Suprapubic skin (tissue), 4 donors: ENCODE measurements around the gene ARFGEF3. TPM values are rescaled to one million over a fixed set of nuclear protein-coding genes. Genes with fewer than 3 reads are reported as not detected.
A peak's percentile ranks its signal among the peaks of the same experiment; 100 is the strongest.

ENCODE experiments used
- DNase-seq, 2 donors: peaks; one replicate each; pipeline ENCODE4 v3.0.0-alpha.2; 2019; ENCODE audit warnings: low spot score in 2 of 2
- H3K27ac ChIP-seq: fragments of 200-600 bp; sonication (generic); one replicate; pipeline ENCODE4 v1.5.1; 2019
- H3K27me3 ChIP-seq: fragments of 200-600 bp; sonication (generic); one replicate; pipeline ENCODE4 v1.5.1; 2019
- H3K36me3 ChIP-seq: fragments of 200-600 bp; sonication (generic); one replicate; pipeline ENCODE4 v1.5.1; 2019
- H3K4me1 ChIP-seq: fragments of 200-600 bp; sonication (generic); one replicate; pipeline ENCODE4 v1.5.1; 2019
- H3K4me3 ChIP-seq: fragments of 200-600 bp; sonication (generic); one replicate; pipeline ENCODE4 v1.5.1; 2019; ENCODE audit warnings: mild to moderate bottlenecking
- H3K9me3 ChIP-seq: fragments of 200-600 bp; sonication (generic); one replicate; pipeline ENCODE4 v1.5.1; 2019
- EP300 ChIP-seq: sonication (generic); formaldehyde crosslinking; IDR thresholded peaks from one replicate; pipeline ENCODE4 v1.6.1; 2017; ENCODE audit warnings: antibody characterized with exemption
- POLR2A ChIP-seq, 2 donors: fragments of 450-650 bp; IDR thresholded peaks; one replicate each; pipeline ENCODE4 v1.6.1; 2017; ENCODE audit warnings: antibody characterized with exemption in 2 of 2, mild to moderate bottlenecking in 2 of 2, moderate library complexity in 2 of 2
- POLR2AphosphoS5 ChIP-seq, 3 donors: sonication (generic); formaldehyde crosslinking; IDR thresholded peaks; one replicate each; pipeline ENCODE4 v1.6.1; 2017; ENCODE audit warnings: antibody characterized with exemption in 3 of 3
- WGBS: methylation state at CpG from one replicate; pipeline ENCODE4 v1.1.5; 2018; 5-methylcytosine and 5-hydroxymethylcytosine counted together
- total RNA-seq, 4 donors: library from RNA; depleted of rRNA; stranded (reverse); fragments of >200 nt; gene quantifications; one replicate each; pipeline ENCODE4 v1.1.0, GENCODE V29; 2016
- TF ChIP-seq, protein P1 (sequence below), 2 donors: fragments of 200-600 bp in 1 of 2; fragments of 450-650 bp in 1 of 2; sonication (generic) in 1 of 2; IDR thresholded peaks; one replicate each; pipeline ENCODE4 v1.5.1; 2016 to 2019; ENCODE audit warnings: antibody characterized with exemption in 2 of 2, mild to moderate bottlenecking in 1 of 2, moderate library complexity in 1 of 2

Gene ARFGEF3
- total RNA-seq, 4 donors from 2014 or later, result 5.1 to 20.6 (median 9.6) TPM

DNA sequence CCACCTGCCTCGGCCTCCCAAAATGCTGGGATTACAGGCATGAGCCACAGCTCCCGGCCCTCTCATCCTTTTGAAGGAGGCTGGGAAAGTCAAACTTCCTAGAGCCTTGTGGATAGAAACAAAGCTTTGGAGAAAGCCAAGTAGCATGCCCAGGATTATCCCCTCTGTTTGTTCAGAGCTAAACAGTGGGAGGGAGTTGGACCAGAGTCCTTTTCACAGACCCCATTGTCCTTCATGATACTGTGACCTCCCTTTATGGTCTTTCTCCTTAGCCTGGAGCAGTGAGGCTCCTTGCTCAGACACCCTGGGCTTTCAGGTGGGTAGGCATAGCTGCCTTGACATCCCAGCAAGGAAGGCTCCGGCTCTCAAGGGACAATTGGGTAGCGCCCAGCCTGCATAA lies 25.4 kb downstream of the ARFGEF3 start:
- Histone ChIP-seq H3K4me1 (no peaks in the 10 kb centered on the region), H3K9me3 (no peaks in the 10 kb centered on the region), H3K36me3 (no peaks in the 10 kb centered on the region), H3K27me3 (no peaks in the 10 kb centered on the region), H3K4me3 (no peak overlapping the region), H3K27ac (no peak overlapping the region)
- DNase-seq, result no peak
- WGBS, result 93% methylated on average over 4 of the region's 4 CpGs
- TF ChIP-seq, protein P1, sequence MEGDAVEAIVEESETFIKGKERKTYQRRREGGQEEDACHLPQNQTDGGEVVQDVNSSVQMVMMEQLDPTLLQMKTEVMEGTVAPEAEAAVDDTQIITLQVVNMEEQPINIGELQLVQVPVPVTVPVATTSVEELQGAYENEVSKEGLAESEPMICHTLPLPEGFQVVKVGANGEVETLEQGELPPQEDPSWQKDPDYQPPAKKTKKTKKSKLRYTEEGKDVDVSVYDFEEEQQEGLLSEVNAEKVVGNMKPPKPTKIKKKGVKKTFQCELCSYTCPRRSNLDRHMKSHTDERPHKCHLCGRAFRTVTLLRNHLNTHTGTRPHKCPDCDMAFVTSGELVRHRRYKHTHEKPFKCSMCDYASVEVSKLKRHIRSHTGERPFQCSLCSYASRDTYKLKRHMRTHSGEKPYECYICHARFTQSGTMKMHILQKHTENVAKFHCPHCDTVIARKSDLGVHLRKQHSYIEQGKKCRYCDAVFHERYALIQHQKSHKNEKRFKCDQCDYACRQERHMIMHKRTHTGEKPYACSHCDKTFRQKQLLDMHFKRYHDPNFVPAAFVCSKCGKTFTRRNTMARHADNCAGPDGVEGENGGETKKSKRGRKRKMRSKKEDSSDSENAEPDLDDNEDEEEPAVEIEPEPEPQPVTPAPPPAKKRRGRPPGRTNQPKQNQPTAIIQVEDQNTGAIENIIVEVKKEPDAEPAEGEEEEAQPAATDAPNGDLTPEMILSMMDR (IDR thresholded peaks at IDR 0.05), result no peak
- TF ChIP-seq POLR2A (IDR thresholded peaks at IDR 0.05) (no peak), EP300 (no peak), POLR2AphosphoS5 (IDR thresholded peaks at IDR 0.05) (no peak)

DNA sequence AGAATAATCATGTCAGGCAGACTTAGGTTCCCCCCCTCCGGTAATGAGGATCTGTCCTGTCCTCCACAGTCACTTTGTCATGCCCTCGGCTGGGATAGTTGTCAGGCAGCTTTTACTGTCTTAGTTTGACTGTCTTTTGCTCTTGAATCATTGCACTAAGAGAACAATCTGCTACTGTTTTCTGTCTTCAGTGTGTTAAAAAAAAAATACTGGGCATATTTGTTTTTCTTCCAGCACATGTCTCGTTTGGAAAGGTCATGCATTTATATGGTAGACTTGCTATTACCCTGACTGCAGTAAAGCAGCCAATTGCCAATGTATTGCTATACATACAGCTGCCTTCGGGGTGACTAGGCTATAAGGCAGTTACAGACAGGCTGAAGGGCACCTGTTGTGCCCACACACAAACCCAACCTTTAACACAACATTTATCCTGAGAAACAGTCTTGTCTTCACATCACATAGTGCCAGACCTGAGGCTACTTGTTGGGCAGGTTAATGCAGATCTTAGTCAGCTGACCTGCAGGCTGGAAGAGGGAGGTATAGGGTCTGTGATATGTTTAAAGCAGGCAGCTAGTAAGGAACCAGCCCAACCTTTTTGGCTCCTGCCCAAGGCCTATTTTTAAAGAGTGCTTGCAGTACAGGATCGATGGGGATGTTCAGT lies 26.7 kb downstream of the ARFGEF3 start:
- WGBS, result 40% methylated on average over 5 of the region's 5 CpGs
- Histone ChIP-seq H3K27me3 (no peaks in the 10 kb centered on the region), H3K4me1 (no peaks in the 10 kb centered on the region), H3K36me3 (no peaks in the 10 kb centered on the region), H3K27ac (peak overlapping the region; percentile 54), H3K4me3 (no peak overlapping the region), H3K9me3 (no peaks in the 10 kb centered on the region)
- TF ChIP-seq EP300 (no peak), POLR2AphosphoS5 (IDR thresholded peaks at IDR 0.05) (no peak), POLR2A (IDR thresholded peaks at IDR 0.05) (no peak)
- TF ChIP-seq, protein P1 (IDR thresholded peaks at IDR 0.05), result no peak
- no peak for DNase-seq

DNA sequence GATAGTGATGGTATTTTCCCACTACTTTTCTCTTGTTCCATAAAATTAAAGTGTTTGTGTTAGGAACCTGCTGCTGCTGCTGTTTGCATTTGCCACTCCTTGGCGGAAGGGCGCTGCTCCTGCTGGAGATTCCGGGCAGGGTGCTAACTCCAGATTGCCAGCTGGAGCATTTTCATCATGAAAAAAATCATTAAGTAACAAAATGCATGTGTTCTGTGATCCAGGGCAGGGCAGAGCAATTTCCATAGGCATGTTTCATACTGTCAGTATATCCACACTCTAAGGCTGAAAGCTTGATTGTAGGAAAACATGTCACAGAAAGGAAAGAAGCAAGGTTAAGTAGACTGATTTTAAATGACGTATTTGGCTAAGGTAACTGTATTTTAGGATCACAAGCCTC lies 32.5 kb downstream of the ARFGEF3 start:
- Histone ChIP-seq H3K9me3 (no peaks in the 10 kb centered on the region), H3K27me3 (no peaks in the 10 kb centered on the region), H3K4me3 (no peak overlapping the region), H3K4me1 (peaks cover 4% of the 10 kb centered on the region), H3K27ac (peak overlapping the region; percentile 15), H3K36me3 (no peaks in the 10 kb centered on the region)
- DNase-seq, result no peak
- no peak for TF ChIP-seq EP300
- TF ChIP-seq POLR2AphosphoS5 (IDR thresholded peaks at IDR 0.05), result no peak
- TF ChIP-seq, protein P1 (IDR thresholded peaks at IDR 0.05), result no peak
- TF ChIP-seq POLR2A (IDR thresholded peaks at IDR 0.05), result no peak
- WGBS, result 36% methylated on average over 4 of the region's 4 CpGs

DNA sequence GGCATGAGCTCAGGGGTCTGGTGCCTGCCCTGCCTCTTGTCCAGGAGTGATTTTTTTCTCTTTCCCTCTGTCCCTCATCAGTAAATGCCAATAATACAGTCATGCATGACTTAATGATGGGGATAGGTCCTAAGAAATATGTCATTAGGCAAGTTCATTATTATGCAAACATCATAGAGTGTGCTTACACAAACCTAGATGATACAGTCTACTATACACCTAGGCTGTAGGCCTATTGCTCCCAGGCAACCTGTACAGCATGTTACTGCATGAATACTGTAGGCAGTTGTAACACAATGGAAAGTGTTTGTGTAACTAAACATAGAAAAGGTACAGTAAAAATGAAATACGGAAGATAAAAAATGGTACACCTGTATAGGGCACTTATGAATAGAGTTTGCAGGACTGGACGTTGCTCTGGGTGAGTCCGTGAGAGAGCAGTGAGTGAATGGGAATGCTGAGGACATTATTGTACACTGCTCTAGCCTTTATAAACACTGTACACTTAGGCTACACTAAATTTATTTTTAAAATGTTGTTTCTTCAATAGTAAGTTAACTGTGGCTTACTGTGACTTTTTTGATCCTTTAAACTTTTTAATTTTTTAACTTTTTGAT lies 34.5 kb downstream of the ARFGEF3 start:
- TF ChIP-seq, protein P1 (IDR thresholded peaks at IDR 0.05), result no peak
- TF ChIP-seq POLR2AphosphoS5 (IDR thresholded peaks at IDR 0.05), result no peak
- no peak for TF ChIP-seq EP300
- TF ChIP-seq POLR2A (IDR thresholded peaks at IDR 0.05), result no peak
- Histone ChIP-seq H3K27ac (no peak overlapping the region), H3K9me3 (no peaks in the 10 kb centered on the region), H3K4me1 (peaks cover 4% of the 10 kb centered on the region), H3K27me3 (no peaks in the 10 kb centered on the region), H3K4me3 (no peak overlapping the region), H3K36me3 (no peaks in the 10 kb centered on the region)
- DNase-seq, result no peak
- 62% methylated on average over 3 of the region's 3 CpGs for WGBS

DNA sequence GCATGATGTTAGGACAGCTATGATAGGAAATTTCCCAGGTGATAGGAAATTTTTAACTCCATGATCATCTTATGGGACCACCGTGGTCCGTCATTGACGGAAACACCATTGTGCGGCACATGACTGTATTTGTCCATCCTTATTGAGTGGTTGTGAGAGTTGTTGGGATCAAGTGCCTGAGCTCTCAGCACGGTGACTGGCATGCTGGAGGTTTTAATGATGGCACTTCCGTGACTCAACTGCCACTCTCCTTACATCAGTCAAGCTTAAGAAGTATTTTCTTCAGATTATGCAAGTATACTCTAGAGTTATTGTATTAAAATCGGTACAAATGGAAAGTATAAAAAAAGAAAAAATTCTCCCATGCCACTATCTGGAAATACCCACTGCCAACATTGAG lies 35.8 kb downstream of the ARFGEF3 start:
- no peaks in the 10 kb centered on the region for H3K36me3 ChIP-seq
- no peaks in the 10 kb centered on the region for H3K27me3 ChIP-seq
- no peaks in the 10 kb centered on the region for H3K9me3 ChIP-seq
- no peak overlapping the region for H3K4me3 ChIP-seq
- no peak for DNase-seq
- no peak overlapping the region for H3K27ac ChIP-seq
- no peak for TF ChIP-seq POLR2A (IDR thresholded peaks at IDR 0.05)
- TF ChIP-seq POLR2AphosphoS5 (IDR thresholded peaks at IDR 0.05), result no peak
- TF ChIP-seq, protein P1 (IDR thresholded peaks at IDR 0.05), result no peak
- no peak for TF ChIP-seq EP300
- peaks cover 4% of the 10 kb centered on the region for H3K4me1 ChIP-seq
- WGBS, result 96% methylated on average over 7 of the region's 7 CpGs
